ENCODE data around the gene SLC16A5. TPM values are rescaled to one million over a fixed set of nuclear protein-coding genes. Genes with fewer than 3 reads are reported as not detected.

SLC16A5 gene
- total RNA-seq, 1 donor from 2014 or later = 40.5 TPM

DNA sequence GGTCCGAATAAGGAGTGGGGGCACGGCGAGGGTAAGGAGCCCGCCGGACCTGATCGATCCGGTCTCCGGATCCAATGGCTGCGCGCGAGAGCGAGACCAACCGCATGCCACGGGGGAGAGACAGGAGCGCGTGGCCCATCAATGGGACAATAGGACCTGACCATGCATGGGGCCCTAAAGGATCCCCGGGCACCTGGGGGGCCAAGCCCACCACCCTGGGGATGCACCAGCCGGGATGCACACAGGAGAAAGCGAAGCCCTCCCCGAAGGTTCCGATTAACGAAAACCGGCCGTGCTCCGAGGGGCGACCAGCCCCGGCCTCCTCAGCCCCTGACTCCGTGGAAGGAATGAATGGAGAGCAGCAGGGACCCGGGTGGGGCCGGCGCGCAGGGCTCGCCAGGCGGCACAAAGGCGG lies 66.0 kb downstream of the SLC16A5 start:
- DNase-seq (no peak), ATAC-seq (peak; percentile 7)
- Histone ChIP-seq H3K27ac (peak overlapping the region; percentile 82), H3K27me3 (no peaks in the 10 kb centered on the region), H3K9me3 (no peaks in the 10 kb centered on the region), H3K4me3 (peak overlapping the region; percentile 78), H3K36me3 (no peaks in the 10 kb centered on the region), H3K4me1 (peaks cover 7% of the 10 kb centered on the region)
- intact Hi-C loops (cut with DNase I) = no loop called here
- TF ChIP-seq, protein P1, sequence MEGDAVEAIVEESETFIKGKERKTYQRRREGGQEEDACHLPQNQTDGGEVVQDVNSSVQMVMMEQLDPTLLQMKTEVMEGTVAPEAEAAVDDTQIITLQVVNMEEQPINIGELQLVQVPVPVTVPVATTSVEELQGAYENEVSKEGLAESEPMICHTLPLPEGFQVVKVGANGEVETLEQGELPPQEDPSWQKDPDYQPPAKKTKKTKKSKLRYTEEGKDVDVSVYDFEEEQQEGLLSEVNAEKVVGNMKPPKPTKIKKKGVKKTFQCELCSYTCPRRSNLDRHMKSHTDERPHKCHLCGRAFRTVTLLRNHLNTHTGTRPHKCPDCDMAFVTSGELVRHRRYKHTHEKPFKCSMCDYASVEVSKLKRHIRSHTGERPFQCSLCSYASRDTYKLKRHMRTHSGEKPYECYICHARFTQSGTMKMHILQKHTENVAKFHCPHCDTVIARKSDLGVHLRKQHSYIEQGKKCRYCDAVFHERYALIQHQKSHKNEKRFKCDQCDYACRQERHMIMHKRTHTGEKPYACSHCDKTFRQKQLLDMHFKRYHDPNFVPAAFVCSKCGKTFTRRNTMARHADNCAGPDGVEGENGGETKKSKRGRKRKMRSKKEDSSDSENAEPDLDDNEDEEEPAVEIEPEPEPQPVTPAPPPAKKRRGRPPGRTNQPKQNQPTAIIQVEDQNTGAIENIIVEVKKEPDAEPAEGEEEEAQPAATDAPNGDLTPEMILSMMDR (IDR thresholded peaks at IDR 0.05) = no peak

DNA sequence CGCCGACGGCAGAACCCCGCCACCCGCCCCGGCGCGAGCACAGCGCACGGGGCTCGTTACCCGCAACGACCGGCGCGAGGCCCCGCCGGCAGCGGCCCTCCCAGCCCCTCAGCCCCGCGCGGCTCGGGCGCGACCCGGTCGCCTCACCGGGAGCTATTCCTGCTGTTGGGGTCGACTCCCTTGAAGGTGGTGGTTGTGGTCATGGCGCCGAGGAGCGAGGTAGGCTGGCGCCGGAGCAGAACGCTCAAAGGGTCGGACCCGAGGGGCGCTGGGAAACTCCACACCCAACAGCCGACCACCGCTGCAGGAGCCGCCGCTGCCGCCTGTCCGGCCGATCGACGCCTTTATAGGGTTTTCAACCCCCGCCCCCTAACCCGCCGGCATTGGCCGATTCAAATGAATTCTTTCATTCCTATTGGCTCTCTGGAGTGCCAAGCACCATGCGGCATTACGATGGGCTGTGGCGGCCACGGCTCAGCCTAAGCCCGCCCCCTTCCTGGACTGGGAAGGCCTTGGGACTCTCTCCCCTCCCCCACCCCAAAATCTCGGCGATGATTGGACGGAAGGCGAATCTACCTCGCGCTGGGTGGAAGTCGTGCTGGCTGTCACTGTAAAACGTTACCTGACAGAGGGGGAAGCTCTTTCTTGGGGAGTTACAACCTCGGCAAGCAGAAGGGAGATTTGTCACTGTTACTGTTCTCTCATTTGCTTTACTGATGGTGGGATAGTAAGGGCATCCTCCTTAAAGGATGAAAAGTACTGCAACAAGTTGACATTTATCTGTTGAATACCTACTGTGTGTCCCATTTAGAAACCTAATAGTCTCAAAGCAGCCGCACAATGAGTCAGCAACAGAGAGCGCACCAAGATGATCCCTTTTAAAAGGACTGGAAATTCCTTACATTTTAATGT lies 66.7 kb downstream of the SLC16A5 start, which contains the start of gene JPT1:
Gene JPT1 (minus strand): TSS at position 318 of the 912 bp plus-strand sequence. CDS start 115 bp downstream, at position 203.
- ATAC-seq = peak; percentile 99
- H3K27ac ChIP-seq = peak within 1 kb of the TSS; percentile 82

DNA sequence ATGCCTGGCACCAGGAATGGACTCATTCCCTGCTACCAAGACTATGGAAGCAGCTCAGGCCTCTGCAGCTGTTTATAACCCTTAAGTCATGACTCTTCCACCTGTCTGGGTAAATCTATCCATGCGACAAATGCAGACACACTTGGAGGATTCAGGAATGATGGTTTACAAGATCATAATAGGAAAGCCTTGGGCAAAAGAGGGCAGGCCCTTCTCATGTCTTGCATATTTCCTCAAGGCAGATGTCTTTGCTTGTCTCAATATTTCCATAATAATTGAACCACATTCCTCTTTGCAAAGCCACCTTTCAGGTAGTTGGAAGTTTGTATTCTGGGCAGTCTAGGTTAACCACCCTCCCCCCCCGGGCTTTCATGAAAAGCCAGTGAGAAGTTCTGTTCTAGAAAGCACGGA lies 67.4 kb downstream of the SLC16A5 start:
- Histone ChIP-seq H3K4me1 (peaks cover 7% of the 10 kb centered on the region), H3K36me3 (no peaks in the 10 kb centered on the region), H3K27me3 (no peaks in the 10 kb centered on the region), H3K4me3 (no peak overlapping the region), H3K27ac (no peak overlapping the region), H3K9me3 (no peaks in the 10 kb centered on the region)
- ATAC-seq = no peak
- intact Hi-C loops (cut with DNase I) = no loop called here
- TF ChIP-seq, protein P1 (IDR thresholded peaks at IDR 0.05) = no peak
- DNase-seq = no peak

More for the DNA sequence above, 66.7 kb downstream of the SLC16A5 start, which contains the start of gene JPT1:
- Histone ChIP-seq H3K9me3 (no peaks in the 10 kb centered on the region), H3K36me3 (no peaks in the 10 kb centered on the region), H3K4me3 (peak within 1 kb of the TSS; percentile 78), H3K4me1 (peaks cover 7% of the 10 kb centered on the region), H3K27me3 (no peaks in the 10 kb centered on the region)
- TF ChIP-seq, protein P1 (IDR thresholded peaks at IDR 0.05) = no peak
- DNase-seq = peak; percentile 98
- intact Hi-C loops (cut with DNase I) = no loop called here

Other genes starting within 250 kb of the SLC16A5 start
- not detected for gene GRIN2C, start 228.1 kb upstream of the SLC16A5 start, total RNA-seq
- gene FDXR, start 215.0 kb upstream of the SLC16A5 start, total RNA-seq = 11.2 TPM
- not detected for gene FADS6, start 194.3 kb upstream of the SLC16A5 start, total RNA-seq
- not detected for gene USH1G, start 164.7 kb upstream of the SLC16A5 start, total RNA-seq
- gene OTOP2, start 163.7 kb upstream of the SLC16A5 start, total RNA-seq = not detected
- not detected for gene OTOP3, start 152.1 kb upstream of the SLC16A5 start, total RNA-seq
- 33.5 TPM for gene HID1, start 115.2 kb upstream of the SLC16A5 start, total RNA-seq
- 21.8 TPM for gene CDR2L, start 100.3 kb upstream of the SLC16A5 start, total RNA-seq
- gene MRPL58, start 75.3 kb upstream of the SLC16A5 start, total RNA-seq = 21.6 TPM
- 155 TPM for gene ATP5PD, start 41.0 kb upstream of the SLC16A5 start, total RNA-seq
- gene KCTD2, start 40.7 kb upstream of the SLC16A5 start, total RNA-seq = 25.3 TPM
- gene ARMC7, start 22.0 kb downstream of the SLC16A5 start, total RNA-seq = 18.0 TPM
- gene NT5C, start 43.8 kb downstream of the SLC16A5 start, total RNA-seq = 35.8 TPM
- 47.8 TPM for gene JPT1, start 66.6 kb downstream of the SLC16A5 start, total RNA-seq
- gene SUMO2, start 95.0 kb downstream of the SLC16A5 start, total RNA-seq = 316 TPM
- 63.7 TPM for gene NUP85, start 117.7 kb downstream of the SLC16A5 start, total RNA-seq
- gene GGA3, start 173.7 kb downstream of the SLC16A5 start, total RNA-seq = 52.7 TPM
- 34.7 TPM for gene MRPS7, start 173.9 kb downstream of the SLC16A5 start, total RNA-seq
- gene MIF4GD, start 183.3 kb downstream of the SLC16A5 start, total RNA-seq = 25.7 TPM
- gene SLC25A19, start 201.5 kb downstream of the SLC16A5 start, total RNA-seq = 29.4 TPM

All from upper lobe of right lung (tissue), 1 donor.